ENCODE measurements around the gene DSG4. TPM values are rescaled to one million over a fixed set of nuclear protein-coding genes. Genes with fewer than 3 reads are reported as not detected.

DSG4 gene
- total RNA-seq, 1 experiment from 2014 or later = not detected

- Histone ChIP-seq H3K36me3 (ENCODE audit: insufficient read depth, low read length, poor library complexity, severe bottlenecking) (no peaks in the 10 kb centered on the region), H3K27ac (ENCODE audit: low read depth, low read length, poor library complexity, severe bottlenecking) (no peak overlapping the region), H3K4me1 (ENCODE audit: insufficient read depth, low read length, poor library complexity, severe bottlenecking) (no peaks in the 10 kb centered on the region), H3K4me3 (ENCODE audit: low read depth, low read length, poor library complexity, severe bottlenecking) (no peak overlapping the region), H3K27me3 (replicated peaks; ENCODE audit: insufficient read depth, low read depth, low read length, poor library complexity) (peaks cover 6% of the 10 kb centered on the region), H3K9me3 (ENCODE audit: low read depth, low read length, poor library complexity, severe bottlenecking) (no peaks in the 10 kb centered on the region)
- TF ChIP-seq CTCF (conservative IDR thresholded peaks at IDR 0.05; ENCODE audit: low read depth, low read length) = no peak
- TF ChIP-seq EZH2 (IDR thresholded peaks at IDR 0.05; ENCODE audit: borderline replicate concordance, low read depth, low read length, poor library complexity, severe bottlenecking) = no peak
- no peak for DNase-seq (ENCODE audit: low spot score)
- POLR2A ChIA-PET (ENCODE audit: low non-redundant PET) = no interaction called here
- intact Hi-C loops (cut with micrococcal nuclease; ENCODE audit: unreplicated experiment) = no loop called here
- no TSS peak for BruUV-seq (replicated peaks)
- CTCF ChIA-PET = no interaction called here
Measured at GRCh38 chr18:31430554-31430953, 54.0 kb downstream of the DSG4 start.

- intact Hi-C loops (cut with micrococcal nuclease; ENCODE audit: unreplicated experiment) = no loop called here
- Histone ChIP-seq H3K4me1 (ENCODE audit: insufficient read depth, low read length, poor library complexity, severe bottlenecking) (no peaks in the 10 kb centered on the region), H3K27me3 (replicated peaks; ENCODE audit: insufficient read depth, low read depth, low read length, poor library complexity) (no peaks in the 10 kb centered on the region), H3K27ac (ENCODE audit: low read depth, low read length, poor library complexity, severe bottlenecking) (no peak overlapping the region), H3K9me3 (ENCODE audit: low read depth, low read length, poor library complexity, severe bottlenecking) (no peaks in the 10 kb centered on the region), H3K4me3 (ENCODE audit: low read depth, low read length, poor library complexity, severe bottlenecking) (no peak overlapping the region), H3K36me3 (ENCODE audit: insufficient read depth, low read length, poor library complexity, severe bottlenecking) (no peaks in the 10 kb centered on the region)
- TF ChIP-seq EZH2 (IDR thresholded peaks at IDR 0.05; ENCODE audit: borderline replicate concordance, low read depth, low read length, poor library complexity, severe bottlenecking) = no peak
- TF ChIP-seq CTCF (conservative IDR thresholded peaks at IDR 0.05; ENCODE audit: low read depth, low read length) = no peak
- no TSS peak for BruUV-seq (replicated peaks)
- POLR2A ChIA-PET (ENCODE audit: low non-redundant PET) = no interaction called here
- CTCF ChIA-PET = no interaction called here
- DNase-seq (ENCODE audit: low spot score) = no peak
Measured at GRCh38 chr18:31432316-31432715, 55.7 kb downstream of the DSG4 start.

- BruUV-seq (replicated peaks) = no TSS peak
- ChIA-PET POLR2A (ENCODE audit: low non-redundant PET) (no interaction called here), CTCF (no interaction called here)
- no peaks in the 10 kb centered on the region for H3K4me1 ChIP-seq (ENCODE audit: insufficient read depth, low read length, poor library complexity, severe bottlenecking)
- DNase-seq (ENCODE audit: low spot score) = no peak
- H3K4me3 ChIP-seq (ENCODE audit: low read depth, low read length, poor library complexity, severe bottlenecking) = no peak overlapping the region
- no peaks in the 10 kb centered on the region for H3K36me3 ChIP-seq (ENCODE audit: insufficient read depth, low read length, poor library complexity, severe bottlenecking)
- intact Hi-C loops (cut with micrococcal nuclease; ENCODE audit: unreplicated experiment) = no loop called here
- no peak for TF ChIP-seq EZH2 (IDR thresholded peaks at IDR 0.05; ENCODE audit: borderline replicate concordance, low read depth, low read length, poor library complexity, severe bottlenecking)
- TF ChIP-seq CTCF (conservative IDR thresholded peaks at IDR 0.05; ENCODE audit: low read depth, low read length) = no peak
- no peaks in the 10 kb centered on the region for H3K9me3 ChIP-seq (ENCODE audit: low read depth, low read length, poor library complexity, severe bottlenecking)
- H3K27me3 ChIP-seq (replicated peaks; ENCODE audit: insufficient read depth, low read depth, low read length, poor library complexity) = peaks cover 17% of the 10 kb centered on the region
- no peak overlapping the region for H3K27ac ChIP-seq (ENCODE audit: low read depth, low read length, poor library complexity, severe bottlenecking)
Measured at GRCh38 chr18:31436825-31437224, 60.2 kb downstream of the DSG4 start.

Data from A673 (cell line).